GM21381 (cell line): Measurements from ENCODE around the gene WDR91.

Experiments
- ATAC-seq: cut with Tn5 transposase; IDR thresholded peaks from one replicate; pipeline ENCODE4 v1.9.1; 2021; ENCODE audit warnings: mild to moderate bottlenecking, moderate library complexity; ENCODE audit not compliant: unreplicated experiment

Gene WDR91

GRCh38 chr7:135200821-135201331, 10.4 kb downstream of the WDR91 start:
- no peak for ATAC-seq

GRCh38 chr7:135199439-135199838, 11.9 kb downstream of the WDR91 start:
- ATAC-seq: no peak

DNA sequence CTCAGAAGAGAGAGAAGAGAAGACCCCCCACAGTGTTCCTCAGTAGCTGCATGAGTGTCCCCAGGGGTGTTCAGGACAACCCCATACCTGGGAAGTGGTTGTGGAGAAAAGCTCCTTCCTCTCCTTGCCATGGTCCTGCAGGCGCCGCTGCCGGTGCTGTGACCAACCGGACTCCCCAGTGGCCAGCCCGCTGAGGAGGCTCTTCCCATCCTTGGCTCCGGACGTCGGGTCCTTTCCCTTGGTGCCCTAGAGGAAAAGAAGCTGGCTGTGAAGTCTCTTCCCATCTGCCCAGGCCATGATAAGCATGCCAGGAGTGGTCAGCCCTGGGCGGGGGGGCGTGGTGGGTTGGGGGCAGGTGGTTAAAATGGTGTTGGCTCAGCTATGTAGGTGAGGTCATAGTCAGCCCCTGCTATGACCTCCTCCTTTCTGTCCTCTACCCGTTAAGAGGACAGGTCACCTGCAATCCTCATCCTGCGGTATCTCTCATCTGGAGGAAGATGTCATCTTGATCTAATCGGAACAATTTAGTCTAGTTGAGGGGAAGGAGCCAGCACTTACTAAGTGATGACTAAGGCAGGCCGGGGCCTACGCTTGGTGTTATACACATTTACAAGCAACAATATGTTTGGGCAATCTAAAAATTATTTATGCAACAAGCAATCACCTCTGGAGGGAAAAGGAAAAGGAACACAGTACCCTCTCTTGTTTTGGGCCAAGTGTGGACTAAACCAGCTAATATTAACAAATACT, 13.2 kb downstream of the WDR91 start:
- ATAC-seq: no peak

DNA sequence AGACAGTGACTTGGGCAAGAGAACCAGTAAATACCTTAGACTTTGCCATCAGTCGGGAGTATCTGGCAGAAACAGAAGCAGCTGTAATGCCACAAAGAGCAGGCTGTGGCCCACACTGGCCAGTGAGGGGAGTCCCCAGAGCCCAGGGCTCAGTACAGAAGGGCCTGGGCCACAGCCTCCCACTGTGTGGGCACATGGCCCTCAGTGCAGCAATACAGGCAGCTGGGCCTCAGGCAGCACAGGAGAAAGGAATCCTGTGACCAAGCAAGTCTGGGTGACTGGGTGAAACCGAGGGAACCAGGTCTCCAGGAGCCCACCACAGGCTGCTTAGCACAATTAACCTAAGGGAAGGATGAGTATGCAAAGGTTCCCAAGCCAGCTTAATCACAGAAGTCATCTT, 14.0 kb downstream of the WDR91 start:
- no peak for ATAC-seq

- no peak for ATAC-seq
These were observed 15.2 kb downstream of the WDR91 start for GRCh38 chr7:135195968-135196629.

- ATAC-seq: no peak
These were observed 16.2 kb downstream of the WDR91 start for GRCh38 chr7:135195156-135195555.

GRCh38 chr7:135194494-135195095, 16.7 kb downstream of the WDR91 start:
- ATAC-seq: no peak

GRCh38 chr7:135193615-135194081, 17.7 kb downstream of the WDR91 start:
- no peak for ATAC-seq

- no peak for ATAC-seq
These were observed 18.3 kb downstream of the WDR91 start for GRCh38 chr7:135192914-135193536.

DNA sequence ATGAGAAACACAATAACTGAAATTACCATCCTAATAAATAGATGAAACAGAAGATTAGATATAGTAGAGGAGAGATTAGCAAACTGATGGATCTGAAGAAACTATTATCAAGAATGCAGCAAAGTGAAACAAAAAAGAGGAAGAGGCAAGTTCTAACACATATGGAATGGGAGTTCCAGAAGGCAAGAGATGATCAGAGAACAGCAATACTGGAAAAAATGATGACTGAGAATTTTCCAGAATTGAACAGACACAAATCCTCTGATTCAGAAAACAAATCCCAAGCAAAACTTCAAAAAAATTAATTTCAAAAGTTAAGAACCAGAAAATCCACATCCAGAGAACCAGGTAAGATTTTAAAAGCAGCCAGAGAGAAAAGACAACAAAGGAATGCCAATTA, 20.6 kb downstream of the WDR91 start:
- ATAC-seq: no peak

DNA sequence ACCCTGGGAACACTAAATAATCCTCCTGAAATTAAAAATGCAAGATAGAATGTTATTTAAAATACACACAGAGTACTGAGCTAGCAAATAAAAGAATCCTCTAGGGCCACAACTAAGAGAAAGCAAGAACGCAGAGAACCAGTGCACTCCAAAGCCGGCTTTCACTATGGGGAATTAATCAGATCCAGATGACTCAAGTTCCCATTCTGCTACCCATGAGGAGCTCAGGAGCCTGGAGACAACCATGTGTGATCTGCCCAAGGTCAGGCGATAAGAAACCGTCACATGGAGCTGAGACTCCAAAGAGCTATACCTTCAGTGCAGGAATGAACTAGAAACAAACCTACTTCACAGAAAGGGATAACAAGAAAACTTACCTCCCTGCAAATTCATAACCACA, 21.4 kb downstream of the WDR91 start:
- no peak for ATAC-seq

DNA sequence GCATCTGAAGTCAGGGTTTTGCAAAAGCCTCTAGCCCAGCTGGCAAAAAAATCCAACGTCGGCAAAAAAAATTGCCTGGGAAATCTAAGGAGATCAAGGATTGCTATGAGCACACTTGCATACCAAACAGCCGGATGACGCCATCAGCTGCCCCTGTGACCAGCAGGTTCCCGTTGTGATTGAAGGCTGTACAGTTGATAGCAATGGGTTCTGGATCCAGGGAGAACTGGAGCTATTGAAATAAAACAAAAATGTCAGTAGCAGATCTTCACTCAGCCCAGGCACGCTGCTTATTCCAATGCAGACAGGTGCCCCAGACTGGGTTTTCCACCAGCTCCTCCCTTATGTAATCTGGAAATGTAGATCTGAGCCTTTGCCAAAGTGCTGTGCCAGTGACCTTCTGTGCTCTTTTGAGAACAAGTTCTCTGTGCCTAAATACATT, 22.1 kb downstream of the WDR91 start:
- ATAC-seq: no peak

DNA sequence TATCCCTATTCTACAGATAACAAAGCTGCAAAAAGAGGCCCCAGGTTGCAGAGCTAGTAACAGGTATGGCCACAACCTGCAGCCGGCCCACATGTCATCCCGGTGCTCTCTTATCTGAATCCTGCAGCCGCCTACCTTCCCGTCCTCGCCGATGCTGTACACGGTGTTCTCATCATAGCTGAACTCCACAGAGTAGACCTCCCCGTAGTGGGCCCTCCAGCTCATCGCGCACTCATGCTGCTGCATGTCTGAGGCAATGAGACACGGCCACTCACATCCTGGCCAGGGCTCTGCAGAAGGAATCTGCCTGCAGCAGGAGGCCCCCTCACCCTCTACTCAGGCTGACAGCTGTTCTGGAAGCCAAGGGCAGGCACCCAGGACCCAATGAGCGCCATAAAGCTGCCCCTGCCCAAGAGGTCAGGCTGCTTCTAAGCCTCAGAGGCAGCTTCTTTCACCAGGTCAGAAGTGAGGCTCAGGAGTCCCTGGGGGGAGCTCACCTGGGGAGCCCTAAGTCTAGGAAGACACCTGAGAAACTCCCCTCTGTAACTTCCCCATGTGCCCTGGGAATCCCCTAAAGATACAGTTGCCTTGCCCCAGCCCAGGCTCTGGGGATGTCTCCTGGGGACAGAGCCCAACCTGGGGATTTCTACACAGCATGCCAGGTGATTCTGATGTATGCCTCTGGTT, 22.9 kb downstream of the WDR91 start:
- ATAC-seq: peak; percentile 39

GRCh38 chr7:135186841-135187253, 24.5 kb downstream of the WDR91 start:
- ATAC-seq: no peak

GRCh38 chr7:135186261-135186540, 25.1 kb downstream of the WDR91 start:
- ATAC-seq: no peak

DNA sequence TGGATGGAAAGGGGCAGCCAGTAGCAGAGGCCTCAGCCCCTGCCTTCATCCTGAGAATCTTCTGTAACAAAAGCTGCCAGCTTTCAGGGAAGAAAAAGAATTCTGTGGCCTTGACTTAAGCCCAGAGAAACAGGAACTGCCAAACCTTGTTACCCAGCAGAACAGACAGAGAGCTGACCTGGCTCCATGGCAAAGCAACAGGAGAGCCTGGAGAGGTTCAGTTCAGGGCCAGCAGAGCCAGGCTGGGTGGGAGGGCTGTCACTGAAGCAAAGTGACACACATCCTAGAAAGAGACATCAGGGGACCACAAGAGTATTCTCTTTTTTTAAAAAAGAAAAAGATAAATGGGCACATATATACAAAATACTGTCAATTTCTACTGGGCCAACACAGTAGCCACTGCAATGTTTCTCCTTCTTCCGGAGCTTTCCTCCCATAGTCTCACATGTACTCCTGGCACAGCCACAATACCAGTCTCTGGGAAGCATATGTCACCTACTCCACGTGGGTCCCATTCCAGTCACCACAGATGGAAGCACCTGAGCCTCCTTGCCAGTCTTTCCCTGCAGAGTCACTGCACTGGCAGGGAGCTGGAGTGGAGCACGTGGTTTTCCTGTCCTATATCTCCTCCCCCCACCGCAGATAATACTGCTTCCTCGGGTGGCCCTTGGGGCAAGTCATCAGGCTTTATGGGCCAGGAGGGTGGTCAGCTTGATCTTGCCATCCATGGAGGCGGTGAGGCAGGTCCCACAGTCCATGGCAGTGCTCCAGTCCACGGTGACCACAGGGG, 25.7 kb downstream of the WDR91 start:
- ATAC-seq: no peak

DNA sequence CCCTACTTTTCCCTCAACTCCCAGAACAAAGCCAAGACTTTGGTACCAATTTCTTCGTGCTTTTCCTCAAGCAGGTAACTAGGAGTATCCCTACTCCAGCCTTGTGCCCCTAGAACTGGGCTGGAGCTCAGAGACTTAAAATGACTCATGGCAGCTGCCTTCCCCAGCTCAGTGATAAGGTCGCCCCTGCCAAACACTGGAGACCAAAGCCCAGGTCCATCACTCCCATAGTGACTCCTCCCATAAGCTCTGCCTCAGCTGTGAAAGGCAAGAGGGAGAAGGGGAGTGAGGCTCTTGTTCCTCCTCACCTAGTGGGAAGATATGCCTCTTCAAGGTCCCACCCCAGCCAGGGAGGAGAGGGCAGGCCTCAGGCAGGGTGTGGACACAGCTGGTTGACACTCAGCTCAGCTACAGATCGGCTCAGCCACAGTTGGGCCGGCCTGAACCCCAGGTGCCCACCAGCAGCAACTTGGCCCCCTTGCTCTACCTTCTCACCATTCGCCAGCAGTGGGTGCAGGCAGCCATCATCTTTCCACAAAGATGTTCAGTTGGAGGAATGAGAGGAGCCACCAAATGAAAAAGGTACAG, 27.0 kb downstream of the WDR91 start:
- no peak for ATAC-seq

GRCh38 chr7:135183478-135183877, 27.8 kb downstream of the WDR91 start:
- no peak for ATAC-seq

GRCh38 chr7:135181929-135182678, 29.2 kb downstream of the WDR91 start:
- no peak for ATAC-seq
